ENCODE data around the gene SPEG.

Gene SPEG

DNA sequence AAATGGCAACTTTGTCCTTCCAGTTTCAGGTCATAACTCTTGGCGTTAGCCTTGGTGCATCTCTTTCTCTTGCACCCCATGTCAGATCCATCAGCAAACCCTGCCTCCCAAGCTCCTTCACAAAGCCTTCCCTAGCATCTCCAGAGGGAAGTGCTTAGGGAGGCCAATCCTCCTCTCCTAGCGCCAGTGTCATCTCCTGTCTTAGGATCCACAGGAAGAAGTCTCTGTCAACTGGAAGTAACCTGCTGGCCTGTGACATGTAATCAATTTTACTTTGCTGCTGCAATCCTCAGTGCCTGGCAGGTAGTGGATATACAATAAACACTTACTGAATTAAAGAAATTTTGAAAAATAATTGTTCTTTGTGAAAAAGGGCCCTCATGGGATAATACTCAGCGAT, 39.0 kb upstream of the SPEG start:
- H3K4me1 ChIP-seq (ENCODE audit: low read length) = no peaks in the 10 kb centered on the region
- H3K9me3 ChIP-seq (ENCODE audit: insufficient read depth, low read length) = no peaks in the 10 kb centered on the region
- no peak overlapping the region for H3K4me2 ChIP-seq (ENCODE audit: low read length)
- H2AFZ ChIP-seq (ENCODE audit: low read depth, low read length) = no peak overlapping the region
- no peaks in the 10 kb centered on the region for H3K27me3 ChIP-seq (ENCODE audit: low read depth, low read length)
- no peak for TF ChIP-seq EZH2phosphoT487 (IDR thresholded peaks at IDR 0.05; ENCODE audit: low read depth)
- TF ChIP-seq, protein P1, sequence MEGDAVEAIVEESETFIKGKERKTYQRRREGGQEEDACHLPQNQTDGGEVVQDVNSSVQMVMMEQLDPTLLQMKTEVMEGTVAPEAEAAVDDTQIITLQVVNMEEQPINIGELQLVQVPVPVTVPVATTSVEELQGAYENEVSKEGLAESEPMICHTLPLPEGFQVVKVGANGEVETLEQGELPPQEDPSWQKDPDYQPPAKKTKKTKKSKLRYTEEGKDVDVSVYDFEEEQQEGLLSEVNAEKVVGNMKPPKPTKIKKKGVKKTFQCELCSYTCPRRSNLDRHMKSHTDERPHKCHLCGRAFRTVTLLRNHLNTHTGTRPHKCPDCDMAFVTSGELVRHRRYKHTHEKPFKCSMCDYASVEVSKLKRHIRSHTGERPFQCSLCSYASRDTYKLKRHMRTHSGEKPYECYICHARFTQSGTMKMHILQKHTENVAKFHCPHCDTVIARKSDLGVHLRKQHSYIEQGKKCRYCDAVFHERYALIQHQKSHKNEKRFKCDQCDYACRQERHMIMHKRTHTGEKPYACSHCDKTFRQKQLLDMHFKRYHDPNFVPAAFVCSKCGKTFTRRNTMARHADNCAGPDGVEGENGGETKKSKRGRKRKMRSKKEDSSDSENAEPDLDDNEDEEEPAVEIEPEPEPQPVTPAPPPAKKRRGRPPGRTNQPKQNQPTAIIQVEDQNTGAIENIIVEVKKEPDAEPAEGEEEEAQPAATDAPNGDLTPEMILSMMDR (IDR thresholded peaks at IDR 0.05; ENCODE audit: low read depth, low read length) = no peak
- H3K4me3 ChIP-seq (ENCODE audit: low read length) = no peak overlapping the region
- no peak overlapping the region for H3K9ac ChIP-seq (ENCODE audit: low read length)
- no peaks in the 10 kb centered on the region for H4K20me1 ChIP-seq (ENCODE audit: insufficient read depth, low read length)
- H3K27ac ChIP-seq (ENCODE audit: low read length) = no peak overlapping the region
- no peaks in the 10 kb centered on the region for H3K79me2 ChIP-seq (ENCODE audit: low read length)
- H3K36me3 ChIP-seq (replicated peaks; ENCODE audit: low read depth, low read length) = no peaks in the 10 kb centered on the region

DNA sequence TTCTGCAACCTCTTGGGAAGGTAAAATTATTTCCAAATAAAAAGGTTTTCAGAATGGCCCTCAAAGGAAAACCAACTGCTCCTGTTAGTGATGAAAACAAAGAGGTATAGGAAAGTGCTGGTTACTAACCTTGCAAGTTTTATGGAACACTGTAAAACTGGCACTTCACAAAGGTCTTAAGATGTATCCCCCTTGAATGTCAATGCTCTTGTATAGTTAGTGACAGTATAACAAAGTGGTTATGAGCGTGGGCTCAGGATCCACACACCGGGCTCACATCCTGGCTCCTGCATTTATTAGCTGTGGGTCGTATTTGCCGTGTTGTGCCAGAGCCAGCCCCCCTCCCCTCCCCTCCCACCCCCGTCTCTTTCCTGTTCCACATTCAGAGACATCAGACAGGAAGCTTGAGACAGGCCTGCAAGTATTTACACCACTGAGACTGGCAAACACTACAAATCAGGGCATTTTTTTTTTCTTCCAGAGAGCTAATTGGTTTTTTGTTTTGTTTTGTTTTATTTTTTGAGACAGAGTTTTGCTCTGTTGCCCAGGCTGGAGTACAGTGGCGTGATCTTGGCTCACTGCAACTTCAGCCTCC, 37.7 kb upstream of the SPEG start:
- Histone ChIP-seq H3K4me3 (ENCODE audit: low read length) (no peak overlapping the region), H3K4me2 (ENCODE audit: low read length) (no peak overlapping the region), H3K4me1 (ENCODE audit: low read length) (no peaks in the 10 kb centered on the region), H3K9ac (ENCODE audit: low read length) (no peak overlapping the region), H2AFZ (ENCODE audit: low read depth, low read length) (no peak overlapping the region), H3K9me3 (ENCODE audit: insufficient read depth, low read length) (no peaks in the 10 kb centered on the region), H3K79me2 (ENCODE audit: low read length) (no peaks in the 10 kb centered on the region), H3K27ac (ENCODE audit: low read length) (no peak overlapping the region), H3K36me3 (replicated peaks; ENCODE audit: low read depth, low read length) (no peaks in the 10 kb centered on the region), H4K20me1 (ENCODE audit: insufficient read depth, low read length) (no peaks in the 10 kb centered on the region), H3K27me3 (ENCODE audit: low read depth, low read length) (no peaks in the 10 kb centered on the region)
- TF ChIP-seq, protein P1 (IDR thresholded peaks at IDR 0.05; ENCODE audit: low read depth, low read length) = no peak
- no peak for TF ChIP-seq EZH2phosphoT487 (IDR thresholded peaks at IDR 0.05; ENCODE audit: low read depth)

DNA sequence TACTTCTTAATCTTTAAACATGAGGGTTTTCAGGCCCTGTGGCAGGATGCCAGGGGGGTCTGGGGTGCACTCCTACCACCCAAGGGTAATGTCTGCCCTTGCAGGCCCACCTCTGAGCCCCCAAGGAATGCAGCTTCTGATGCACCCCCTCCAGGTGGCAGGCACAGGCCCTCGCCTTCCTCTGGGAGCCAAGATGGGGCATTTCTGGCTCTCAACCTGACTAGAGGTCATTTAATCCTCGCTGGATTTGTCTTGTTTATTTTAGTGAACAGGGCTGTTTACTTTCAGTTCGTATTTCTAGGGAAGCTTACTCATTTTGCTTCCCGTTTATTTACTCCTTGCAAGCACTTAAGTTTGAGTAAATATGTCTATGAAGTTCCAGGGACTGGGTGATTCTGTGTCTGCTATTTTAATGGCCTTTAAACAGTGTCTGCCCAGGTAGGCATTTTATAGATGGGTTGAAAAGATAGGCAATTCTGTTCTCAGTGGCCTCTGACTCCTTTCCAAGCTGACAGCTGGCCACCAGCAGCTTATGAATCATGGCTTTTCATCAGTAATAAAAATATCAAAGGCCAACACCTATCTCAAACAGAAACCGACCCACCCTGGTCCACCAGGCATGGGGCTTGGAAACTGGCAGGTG, 35.8 kb upstream of the SPEG start:
- no peak overlapping the region for H3K4me3 ChIP-seq (ENCODE audit: low read length)
- H4K20me1 ChIP-seq (ENCODE audit: insufficient read depth, low read length) = no peaks in the 10 kb centered on the region
- no peaks in the 10 kb centered on the region for H3K79me2 ChIP-seq (ENCODE audit: low read length)
- no peaks in the 10 kb centered on the region for H3K27me3 ChIP-seq (ENCODE audit: low read depth, low read length)
- H3K27ac ChIP-seq (ENCODE audit: low read length) = no peak overlapping the region
- no peaks in the 10 kb centered on the region for H3K36me3 ChIP-seq (replicated peaks; ENCODE audit: low read depth, low read length)
- TF ChIP-seq, protein P1 (IDR thresholded peaks at IDR 0.05; ENCODE audit: low read depth, low read length) = no peak
- no peak for TF ChIP-seq EZH2phosphoT487 (IDR thresholded peaks at IDR 0.05; ENCODE audit: low read depth)
- no peak overlapping the region for H3K4me2 ChIP-seq (ENCODE audit: low read length)
- H3K9me3 ChIP-seq (ENCODE audit: insufficient read depth, low read length) = no peaks in the 10 kb centered on the region
- no peak overlapping the region for H2AFZ ChIP-seq (ENCODE audit: low read depth, low read length)
- peaks cover 4% of the 10 kb centered on the region; the same call in 1 of the 2 replicates for H3K4me1 ChIP-seq (ENCODE audit: low read length)
- no peak overlapping the region for H3K9ac ChIP-seq (ENCODE audit: low read length)

DNA sequence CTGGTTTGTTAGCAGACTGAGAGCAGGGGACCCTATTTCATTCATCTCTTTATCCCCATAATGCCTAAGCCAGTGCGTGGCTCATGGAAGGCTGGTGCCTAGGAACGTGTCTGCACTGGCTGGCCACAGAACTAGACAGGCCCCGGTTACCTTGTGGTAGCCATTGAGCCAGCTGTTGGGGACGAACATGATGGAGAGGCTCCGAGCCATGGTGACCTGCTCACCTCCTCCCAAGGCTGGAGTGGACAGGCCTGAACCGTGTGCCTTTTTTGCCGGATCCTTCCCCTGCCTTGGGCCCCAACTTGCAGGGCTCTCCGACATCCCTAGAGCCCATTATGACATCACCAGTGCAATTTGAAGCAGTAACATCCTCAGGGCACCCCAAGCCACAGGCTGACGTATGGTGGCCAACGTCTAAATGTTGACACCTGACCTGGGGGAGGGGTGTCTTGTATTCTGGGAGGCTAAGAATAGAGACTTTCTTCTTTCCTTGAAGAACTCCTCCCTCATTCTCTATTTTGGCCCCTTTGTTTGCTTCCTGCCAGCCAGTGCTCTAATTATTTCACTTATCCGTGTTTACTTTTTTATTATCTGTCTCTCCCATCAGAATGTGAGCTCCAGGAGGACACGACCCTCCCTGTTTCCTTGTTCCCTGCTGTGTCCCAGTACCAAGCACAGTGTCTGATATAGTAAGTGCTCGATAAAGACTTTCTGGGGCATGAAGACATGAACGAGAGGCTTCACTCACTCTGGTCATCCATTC, 34.7 kb upstream of the SPEG start:
- no peak for TF ChIP-seq EZH2phosphoT487 (IDR thresholded peaks at IDR 0.05; ENCODE audit: low read depth)
- Histone ChIP-seq H4K20me1 (ENCODE audit: insufficient read depth, low read length) (no peaks in the 10 kb centered on the region), H3K9ac (ENCODE audit: low read length) (no peak overlapping the region), H3K4me2 (ENCODE audit: low read length) (no peak overlapping the region), H3K9me3 (ENCODE audit: insufficient read depth, low read length) (no peaks in the 10 kb centered on the region), H3K4me3 (ENCODE audit: low read length) (no peak overlapping the region), H3K27me3 (ENCODE audit: low read depth, low read length) (no peaks in the 10 kb centered on the region), H3K36me3 (replicated peaks; ENCODE audit: low read depth, low read length) (no peaks in the 10 kb centered on the region), H3K27ac (ENCODE audit: low read length) (no peak overlapping the region), H3K4me1 (ENCODE audit: low read length) (peaks cover 4% of the 10 kb centered on the region; the same call in 1 of the 2 replicates), H2AFZ (ENCODE audit: low read depth, low read length) (no peak overlapping the region), H3K79me2 (ENCODE audit: low read length) (no peaks in the 10 kb centered on the region)

Measured in OCI-LY3 (cell line).